ENCODE results near the gene LIMA1.

LIMA1 gene

DNA sequence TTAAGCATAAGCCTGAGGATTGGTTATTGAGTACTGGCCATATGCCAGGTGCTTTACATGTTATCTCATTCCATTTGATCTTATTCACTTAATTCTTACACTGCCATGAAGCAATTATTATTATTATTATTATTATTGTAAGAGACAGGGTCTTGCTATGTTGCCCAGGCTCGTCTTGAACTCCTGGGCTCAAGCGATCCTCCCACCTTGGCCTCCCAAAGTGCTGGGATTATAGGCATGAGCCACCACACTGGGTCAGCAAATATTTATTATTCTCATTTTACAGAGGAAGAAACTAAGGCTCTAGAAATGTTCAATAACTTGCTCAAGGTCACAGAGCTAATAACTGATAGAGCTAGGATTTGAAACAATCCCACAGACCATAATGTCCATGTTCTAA is 14.8 kb downstream of the LIMA1 start:
- H3K9me3 ChIP-seq (ENCODE audit: control insufficient read depth, insufficient read depth, low read length): no peaks in the 10 kb centered on the region
- H3K4me3 ChIP-seq (ENCODE audit: low read length): no peak overlapping the region
- no peaks in the 10 kb centered on the region for H3F3A ChIP-seq (ENCODE audit: control insufficient read depth, insufficient read depth)
- H3K79me2 ChIP-seq (ENCODE audit: control insufficient read depth, low read length): no peaks in the 10 kb centered on the region
- 0 out of 2 replicates have a peak, but pooled peaks cover 2% of the 10 kb centered on the region for H3K27me3 ChIP-seq (ENCODE audit: control insufficient read depth, low read length)
- no peaks in the 10 kb centered on the region for H3K4me1 ChIP-seq (ENCODE audit: control insufficient read depth, low read length)
- no peak overlapping the region for H3K27ac ChIP-seq (ENCODE audit: low read depth, low read length)
- H3K9me2 ChIP-seq (replicated peaks; ENCODE audit: control insufficient read depth, low read length): no peaks in the 10 kb centered on the region
- H3K4me2 ChIP-seq (ENCODE audit: low read length): no peak overlapping the region
- H3K36me3 ChIP-seq (ENCODE audit: control insufficient read depth, low read length): no peaks in the 10 kb centered on the region
- H4K20me1 ChIP-seq (ENCODE audit: control insufficient read depth, insufficient read depth, low read depth, low read length): no peaks in the 10 kb centered on the region
- no peak for TF ChIP-seq EZH2phosphoT487 (IDR thresholded peaks at IDR 0.05; ENCODE audit: borderline replicate concordance, low read length)
- TF ChIP-seq, protein P1, sequence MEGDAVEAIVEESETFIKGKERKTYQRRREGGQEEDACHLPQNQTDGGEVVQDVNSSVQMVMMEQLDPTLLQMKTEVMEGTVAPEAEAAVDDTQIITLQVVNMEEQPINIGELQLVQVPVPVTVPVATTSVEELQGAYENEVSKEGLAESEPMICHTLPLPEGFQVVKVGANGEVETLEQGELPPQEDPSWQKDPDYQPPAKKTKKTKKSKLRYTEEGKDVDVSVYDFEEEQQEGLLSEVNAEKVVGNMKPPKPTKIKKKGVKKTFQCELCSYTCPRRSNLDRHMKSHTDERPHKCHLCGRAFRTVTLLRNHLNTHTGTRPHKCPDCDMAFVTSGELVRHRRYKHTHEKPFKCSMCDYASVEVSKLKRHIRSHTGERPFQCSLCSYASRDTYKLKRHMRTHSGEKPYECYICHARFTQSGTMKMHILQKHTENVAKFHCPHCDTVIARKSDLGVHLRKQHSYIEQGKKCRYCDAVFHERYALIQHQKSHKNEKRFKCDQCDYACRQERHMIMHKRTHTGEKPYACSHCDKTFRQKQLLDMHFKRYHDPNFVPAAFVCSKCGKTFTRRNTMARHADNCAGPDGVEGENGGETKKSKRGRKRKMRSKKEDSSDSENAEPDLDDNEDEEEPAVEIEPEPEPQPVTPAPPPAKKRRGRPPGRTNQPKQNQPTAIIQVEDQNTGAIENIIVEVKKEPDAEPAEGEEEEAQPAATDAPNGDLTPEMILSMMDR (IDR thresholded peaks at IDR 0.05; ENCODE audit: low read depth, low read length, poor library complexity, severe bottlenecking): no peak

DNA sequence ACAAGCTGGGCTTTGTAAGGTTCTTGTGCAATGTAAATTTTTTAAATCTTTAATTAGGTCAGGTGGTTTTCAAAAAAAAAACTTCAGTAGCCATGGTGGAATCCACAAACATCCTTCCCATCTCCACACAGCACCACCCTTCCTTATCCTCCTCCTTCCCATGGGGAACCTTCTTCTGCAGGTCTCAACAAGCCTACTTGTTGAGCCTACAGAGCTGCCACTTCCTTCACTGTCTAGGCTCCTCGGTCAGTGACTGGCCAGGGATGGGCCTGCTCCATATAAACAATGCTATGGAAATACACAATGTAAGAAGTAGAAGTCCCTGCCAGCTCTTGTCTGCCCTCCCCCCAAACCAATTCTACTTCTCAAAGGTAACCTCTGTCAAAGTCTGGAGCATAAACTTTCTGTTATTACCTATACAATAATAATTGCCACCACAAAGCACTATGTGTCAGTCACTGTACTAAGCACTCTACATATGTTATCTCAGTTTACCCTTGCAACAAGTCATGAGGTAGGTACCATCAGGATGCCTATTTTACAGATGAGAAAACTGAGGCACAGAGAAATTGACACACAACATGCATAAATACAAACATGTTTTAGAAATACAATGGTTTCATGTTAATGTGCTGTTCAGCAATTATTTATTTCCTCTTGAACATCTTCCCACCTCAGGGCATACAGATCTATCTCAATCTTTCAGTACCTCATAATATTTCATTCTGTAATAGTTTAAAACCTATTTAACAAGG is 17.4 kb downstream of the LIMA1 start:
- Histone ChIP-seq H3K9me3 (ENCODE audit: control insufficient read depth, insufficient read depth, low read length) (no peaks in the 10 kb centered on the region), H3K4me2 (ENCODE audit: low read length) (no peak overlapping the region), H3K4me3 (ENCODE audit: low read length) (no peak overlapping the region), H3K9me2 (replicated peaks; ENCODE audit: control insufficient read depth, low read length) (no peaks in the 10 kb centered on the region), H3K36me3 (ENCODE audit: control insufficient read depth, low read length) (no peaks in the 10 kb centered on the region), H3K27ac (ENCODE audit: low read depth, low read length) (no peak overlapping the region), H3F3A (ENCODE audit: control insufficient read depth, insufficient read depth) (no peaks in the 10 kb centered on the region), H3K79me2 (ENCODE audit: control insufficient read depth, low read length) (no peaks in the 10 kb centered on the region), H4K20me1 (ENCODE audit: control insufficient read depth, insufficient read depth, low read depth, low read length) (no peaks in the 10 kb centered on the region), H3K4me1 (ENCODE audit: control insufficient read depth, low read length) (no peaks in the 10 kb centered on the region), H3K27me3 (ENCODE audit: control insufficient read depth, low read length) (0 out of 2 replicates have a peak, but pooled peaks cover 2% of the 10 kb centered on the region)
- no peak for TF ChIP-seq EZH2phosphoT487 (IDR thresholded peaks at IDR 0.05; ENCODE audit: borderline replicate concordance, low read length)
- TF ChIP-seq, protein P1 (IDR thresholded peaks at IDR 0.05; ENCODE audit: low read depth, low read length, poor library complexity, severe bottlenecking): no peak

DNA sequence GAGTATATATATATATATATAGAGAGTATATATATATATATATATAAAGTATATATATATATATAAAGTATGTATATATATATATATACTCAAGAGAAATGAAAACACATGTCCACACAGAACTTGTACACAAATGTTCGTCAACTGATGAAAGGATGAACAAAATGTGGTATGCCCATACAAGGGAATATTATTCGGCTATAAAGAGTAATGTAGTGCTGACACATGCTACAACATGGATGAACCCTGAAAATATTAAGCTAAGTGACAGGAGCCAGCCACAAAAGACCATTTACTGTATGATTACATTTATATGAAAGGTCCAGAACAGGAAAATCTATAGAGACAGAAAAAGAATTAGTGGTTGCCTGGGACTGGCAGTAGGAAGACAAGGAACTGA is 19.5 kb downstream of the LIMA1 start:
- TF ChIP-seq, protein P1 (IDR thresholded peaks at IDR 0.05; ENCODE audit: low read depth, low read length, poor library complexity, severe bottlenecking): no peak
- TF ChIP-seq EZH2phosphoT487 (IDR thresholded peaks at IDR 0.05; ENCODE audit: borderline replicate concordance, low read length): no peak
- Histone ChIP-seq H3K4me2 (ENCODE audit: low read length) (no peak overlapping the region), H4K20me1 (ENCODE audit: control insufficient read depth, insufficient read depth, low read depth, low read length) (no peaks in the 10 kb centered on the region), H3K79me2 (ENCODE audit: control insufficient read depth, low read length) (no peaks in the 10 kb centered on the region), H3K9me2 (replicated peaks; ENCODE audit: control insufficient read depth, low read length) (no peaks in the 10 kb centered on the region), H3K27ac (ENCODE audit: low read depth, low read length) (no peak overlapping the region), H3K4me1 (ENCODE audit: control insufficient read depth, low read length) (no peaks in the 10 kb centered on the region), H3F3A (ENCODE audit: control insufficient read depth, insufficient read depth) (no peaks in the 10 kb centered on the region), H3K4me3 (ENCODE audit: low read length) (no peak overlapping the region), H3K27me3 (ENCODE audit: control insufficient read depth, low read length) (0 out of 2 replicates have a peak, but pooled peaks cover 2% of the 10 kb centered on the region), H3K36me3 (ENCODE audit: control insufficient read depth, low read length) (no peaks in the 10 kb centered on the region), H3K9me3 (ENCODE audit: control insufficient read depth, insufficient read depth, low read length) (no peaks in the 10 kb centered on the region)
